CD14-positive monocyte (primary cell): ENCODE data around the gene ABI1. TPM values are rescaled to one million over a fixed set of nuclear protein-coding genes. Genes with fewer than 3 reads are reported as not detected.

Source experiments
- DNase-seq, 3 donors: peaks; one replicate each; pipeline ENCODE4 v3.0.0-alpha.2; 2011 to 2022
- H2AFZ ChIP-seq: 2 replicates; pipeline ENCODE4 v1.6.0; 2012; ENCODE audit warnings: mild to moderate bottlenecking, low read depth, low read length, inconsistent platforms; ENCODE audit not compliant: insufficient read depth, poor library complexity, severe bottlenecking
- H3K27ac ChIP-seq, 2 donors: 1 replicate in 1 of 2; 2 replicates in 1 of 2; pipeline ENCODE4 v1.5.1; 2012 to 2013; ENCODE audit warnings: low read length in 2 of 2, control low read depth in 1 of 2, inconsistent platforms in 1 of 2, low read depth in 1 of 2, mild to moderate bottlenecking in 1 of 2
- H3K27me3 ChIP-seq, 2 donors: one replicate each; pipeline versions ENCODE4 v1.6.0 to v1.6.1; 2011 to 2013; ENCODE audit warnings: low read length in 2 of 2; ENCODE audit not compliant: control insufficient read depth in 2 of 2, insufficient read depth in 2 of 2
- H3K36me3 ChIP-seq, 2 donors: replicated peaks in 1 of 2; 1 replicate in 1 of 2; 2 replicates in 1 of 2; pipeline versions ENCODE4 v1.5.1 to v1.6.1; 2012 to 2013; ENCODE audit warnings: low read length in 2 of 2, control low read depth in 1 of 2, inconsistent platforms in 1 of 2, mild to moderate bottlenecking in 1 of 2; ENCODE audit not compliant: insufficient read depth in 2 of 2, control insufficient read depth in 1 of 2
- H3K4me1 ChIP-seq, 2 donors: 1 replicate in 1 of 2; 2 replicates in 1 of 2; pipeline versions ENCODE4 v1.5.1 to v1.6.1; 2012 to 2013; ENCODE audit warnings: low read length in 2 of 2, control low read depth in 1 of 2, inconsistent platforms in 1 of 2, mild to moderate bottlenecking in 1 of 2, moderate library complexity in 1 of 2; ENCODE audit not compliant: insufficient read depth in 2 of 2, control insufficient read depth in 1 of 2
- H3K4me2 ChIP-seq: replicated peaks from 2 replicates; pipeline ENCODE3; 2012; ENCODE audit warnings: low read length, moderate library complexity, mild to moderate bottlenecking; ENCODE audit not compliant: poor library complexity, severe bottlenecking; ENCODE audit errors: extremely low read depth
- H3K4me3 ChIP-seq, 3 experiments: fragments of 200-600 bp in 1 of 3; sonication (generic) in 1 of 3; replicated peaks in 1 of 3; 1 replicate in 2 of 3; 2 replicates in 1 of 3; pipeline ENCODE4 v1.5.1; 2011 to 2013; ENCODE audit warnings: low read length in 3 of 3, mild to moderate bottlenecking in 3 of 3, control low read depth in 2 of 3, low read depth in 2 of 3, inconsistent platforms in 1 of 3, moderate library complexity in 1 of 3
- H3K79me2 ChIP-seq: 2 replicates; pipeline ENCODE4 v1.6.0; 2012; ENCODE audit warnings: mild to moderate bottlenecking, control low read depth, inconsistent platforms, low read length, moderate library complexity; ENCODE audit not compliant: insufficient read depth
- H3K9ac ChIP-seq: 2 replicates; pipeline ENCODE4 v1.6.0; 2017; ENCODE audit warnings: low read length, mild to moderate bottlenecking; ENCODE audit not compliant: insufficient read depth, poor library complexity, severe bottlenecking
- H3K9me3 ChIP-seq, 2 donors: replicated peaks in 1 of 2; 1 replicate in 1 of 2; 2 replicates in 1 of 2; pipeline versions ENCODE4 v1.5.1 to v1.6.1; 2012 to 2013; ENCODE audit warnings: low read length in 2 of 2, control low read depth in 1 of 2; ENCODE audit not compliant: control insufficient read depth in 1 of 2, insufficient read depth in 1 of 2
- H4K20me1 ChIP-seq: 2 replicates; pipeline ENCODE4 v1.6.0; 2012; ENCODE audit warnings: mild to moderate bottlenecking, low read length, control low read depth, moderate library complexity; ENCODE audit not compliant: insufficient read depth
- H3K27ac Mint-ChIP-seq, 7 donors: one replicate each; pipeline ENCODE4 v1.8.0; 2020; ENCODE audit warnings: mild to moderate bottlenecking in 7 of 7, mixed read lengths in 7 of 7, moderate library complexity in 6 of 7, inconsistent platforms in 2 of 7
- H3K27me3 Mint-ChIP-seq, 3 donors: one replicate each; pipeline ENCODE4 v1.8.0; 2021 to 2022; ENCODE audit warnings: low read depth in 3 of 3, mild to moderate bottlenecking in 3 of 3, mixed read lengths in 3 of 3, moderate library complexity in 3 of 3, inconsistent platforms in 1 of 3
- H3K36me3 Mint-ChIP-seq, 2 donors: one replicate each; pipeline ENCODE4 v1.8.0; 2020; ENCODE audit warnings: mixed read lengths in 2 of 2, inconsistent platforms in 1 of 2, mild to moderate bottlenecking in 1 of 2
- H3K4me1 Mint-ChIP-seq: one replicate; pipeline ENCODE4 v1.8.0; 2020; ENCODE audit warnings: mild to moderate bottlenecking, mixed read lengths
- H3K4me3 Mint-ChIP-seq, 2 donors: one replicate each; pipeline ENCODE4 v1.8.0; 2020; ENCODE audit warnings: mild to moderate bottlenecking in 2 of 2, mixed read lengths in 2 of 2, moderate library complexity in 1 of 2
- H3K9me3 Mint-ChIP-seq, 7 donors: one replicate each; pipeline ENCODE4 v1.8.0; 2020 to 2022; ENCODE audit warnings: mixed read lengths in 7 of 7, mild to moderate bottlenecking in 6 of 7, moderate library complexity in 6 of 7, inconsistent platforms in 2 of 7
- CTCF ChIP-seq: fragments of 200-600 bp; IDR thresholded peaks from one replicate; pipeline ENCODE4 v1.8.0; 2022; ENCODE audit warnings: antibody characterized with exemption, mild to moderate bottlenecking
- WGBS: methylation state at CpG from one replicate; pipeline ENCODE4 v1.1.5; 2013; ENCODE audit warnings: missing lambda C conversion rate; ENCODE audit not compliant: insufficient coverage; 5-methylcytosine and 5-hydroxymethylcytosine counted together
- intact Hi-C, 2 donors: fragments of 100-400 bp; cut with micrococcal nuclease; formaldehyde crosslinking; loops; one replicate each; pipeline versions ENCODE4 v1.15.0 to v1.15.1; 2023
- polyA plus RNA-seq, 3 donors: library from polyadenylated mRNA; depleted of rRNA in 1 of 3; unstranded in 2 of 3; stranded (reverse) in 1 of 3; fragments of 300-500 nt in 2 of 3; fragments of >200 nt in 1 of 3; fragmentation: Illumina TruSeq in 2 of 3; gene quantifications; 1 replicate in 2 of 3; 2 replicates in 1 of 3; pipeline ENCODE4 v1.2.3, GENCODE V29; 2012 to 2021

ABI1 gene
- polyA plus RNA-seq, 3 donors, result 39.8 to 77.2 (median 61.5) TPM

DNA sequence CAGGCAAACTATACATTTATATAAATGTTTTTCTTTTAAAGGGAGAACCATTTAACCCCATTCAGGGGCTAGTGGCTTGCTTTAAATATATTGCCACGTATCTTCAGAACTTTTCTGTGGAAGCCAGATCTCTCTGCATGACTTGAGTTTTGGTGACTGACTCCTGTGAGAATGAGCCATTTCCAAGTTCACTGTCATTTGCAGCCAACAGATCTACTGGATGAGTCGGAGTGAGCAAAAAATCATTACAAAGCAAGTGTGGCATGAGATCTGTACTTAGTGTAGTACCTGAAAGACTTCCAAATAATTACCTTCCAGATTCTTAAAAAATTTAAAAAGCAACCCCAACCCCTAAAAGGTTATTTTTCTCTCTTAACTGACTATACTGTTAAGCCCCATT is 117.7 kb downstream of the ABI1 start:
- Histone ChIP-seq H4K20me1 (peaks cover 22% of the 10 kb centered on the region), H3K36me3 (peaks cover 67 to 99% of the 10 kb centered on the region in 2 donors), H3K27ac (peak overlapping the region in 1 of 2 donors; percentile 23), H3K9ac (no peak overlapping the region), H3K4me3 (no peak overlapping the region), H3K27me3 (no peaks in the 10 kb centered on the region), H3K4me1 (no peaks in the 10 kb centered on the region), H3K9me3 (no peaks in the 10 kb centered on the region), H2AFZ (no peak overlapping the region), H3K79me2 (no peaks in the 10 kb centered on the region), H3K4me2 (no peak overlapping the region)
- TF ChIP-seq CTCF, result no peak
- intact Hi-C loops, result no loop called here
- Mint-ChIP-seq H3K36me3 (peaks cover 66 to 92% of the 10 kb centered on the region in 2 donors), H3K27me3 (no peaks in the 10 kb centered on the region), H3K9me3 (no peaks in the 10 kb centered on the region), H3K4me1 (peaks cover 5% of the 10 kb centered on the region), H3K27ac (peak overlapping the region in 3 of 7 donors; percentile 1 to 75 (median 36)), H3K4me3 (no peak overlapping the region)
- no peak for DNase-seq
- 80% methylated on average over 1 of the region's 2 CpGs for WGBS

DNA sequence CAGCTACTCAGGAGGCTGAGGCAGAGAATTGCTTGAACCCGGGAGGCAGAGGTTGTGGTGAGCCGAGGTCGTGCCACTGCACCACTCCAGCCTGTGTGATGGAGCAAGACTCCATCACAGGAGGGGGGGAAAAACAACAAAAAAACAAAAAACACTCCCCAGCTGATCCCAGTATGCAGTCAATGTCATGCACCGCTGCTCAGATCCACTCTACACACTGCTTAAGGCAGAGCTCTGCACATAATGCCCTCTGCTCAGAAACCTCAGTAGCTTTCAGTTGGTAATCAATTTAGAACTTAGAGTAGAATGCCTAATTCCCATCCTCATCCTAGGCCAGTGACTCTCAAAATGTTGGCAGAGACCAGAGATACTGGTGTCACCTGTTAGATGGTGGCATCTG is 119.4 kb downstream of the ABI1 start:
- Histone ChIP-seq H3K9ac (no peak overlapping the region), H3K9me3 (no peaks in the 10 kb centered on the region), H3K4me3 (no peak overlapping the region), H4K20me1 (peaks cover 10% of the 10 kb centered on the region), H3K4me2 (no peak overlapping the region), H3K36me3 (peaks cover 60 to 96% of the 10 kb centered on the region in 2 donors), H3K4me1 (peaks cover 4 to 7% of the 10 kb centered on the region in 2 donors), H2AFZ (no peak overlapping the region), H3K79me2 (no peaks in the 10 kb centered on the region), H3K27me3 (no peaks in the 10 kb centered on the region), H3K27ac (peak overlapping the region in 1 of 2 donors; percentile 36)
- peak overlapping the region in 4 of 7 donors; percentile 1 to 85 (median 34) for H3K27ac Mint-ChIP-seq
- TF ChIP-seq CTCF, result no peak
- WGBS, result 90% methylated on average over 2 of the region's 4 CpGs
- no peak overlapping the region for H3K4me3 Mint-ChIP-seq
- intact Hi-C loops, result no loop called here
- no peaks in the 10 kb centered on the region for H3K9me3 Mint-ChIP-seq
- H3K4me1 Mint-ChIP-seq, result peaks cover 9% of the 10 kb centered on the region
- DNase-seq, result no peak
- peaks cover 68 to 94% of the 10 kb centered on the region in 2 donors for H3K36me3 Mint-ChIP-seq
- H3K27me3 Mint-ChIP-seq, result no peaks in the 10 kb centered on the region
